GM12875 (cell line): ENCODE data around the gene PTGS2.

Experiments used
- H3K4me3 ChIP-seq: one replicate; pipeline ENCODE4 v1.5.1; 2011; ENCODE audit warnings: low read depth, low read length, control low read depth
- CTCF ChIP-seq: IDR thresholded peaks from 2 replicates; pipeline ENCODE4 v1.5.1; 2011; ENCODE audit warnings: low read depth, mild to moderate bottlenecking, control low read depth, inconsistent platforms, low read length, moderate library complexity, borderline replicate concordance; ENCODE audit not compliant: insufficient read depth

Gene PTGS2

GRCh38 chr1:186680245-186681061 is at the start of gene PTGS2:
Gene PTGS2, minus strand, starts transcription at chr1:186680423. Its CDS starts 133 bp downstream, at chr1:186680290.
- H3K4me3 ChIP-seq, result peak within 1 kb of the TSS; percentile 81
- peak; percentile 63 for TF ChIP-seq CTCF

GRCh38 chr1:186722711-186723309 is 42.6 kb upstream of the PTGS2 start:
- TF ChIP-seq CTCF, result peak; percentile 60; the same call in 1 of the 2 replicates
- H3K4me3 ChIP-seq, result no peak overlapping the region

- TF ChIP-seq CTCF, result no peak
- H3K4me3 ChIP-seq, result no peak overlapping the region
Observed at GRCh38 chr1:186717286-186717685, 37.1 kb upstream of the PTGS2 start.

- TF ChIP-seq CTCF, result no peak
- no peak overlapping the region for H3K4me3 ChIP-seq
Observed at GRCh38 chr1:186715887-186716809, 35.9 kb upstream of the PTGS2 start.

GRCh38 chr1:186710696-186711095 is 30.5 kb upstream of the PTGS2 start:
- TF ChIP-seq CTCF, result no peak
- H3K4me3 ChIP-seq, result no peak overlapping the region

GRCh38 chr1:186708694-186709097 is 28.5 kb upstream of the PTGS2 start:
- no peak overlapping the region for H3K4me3 ChIP-seq
- TF ChIP-seq CTCF, result no peak
